LNCAP (cell line): ENCODE measurements around the gene ATXN7L1.

ENCODE experiments used
- CTCF ChIP-seq: fragments of 450-650 bp; IDR thresholded peaks from 2 replicates; pipeline ENCODE4 v1.5.1; 2017; ENCODE audit warnings: mild to moderate bottlenecking

Gene ATXN7L1

DNA sequence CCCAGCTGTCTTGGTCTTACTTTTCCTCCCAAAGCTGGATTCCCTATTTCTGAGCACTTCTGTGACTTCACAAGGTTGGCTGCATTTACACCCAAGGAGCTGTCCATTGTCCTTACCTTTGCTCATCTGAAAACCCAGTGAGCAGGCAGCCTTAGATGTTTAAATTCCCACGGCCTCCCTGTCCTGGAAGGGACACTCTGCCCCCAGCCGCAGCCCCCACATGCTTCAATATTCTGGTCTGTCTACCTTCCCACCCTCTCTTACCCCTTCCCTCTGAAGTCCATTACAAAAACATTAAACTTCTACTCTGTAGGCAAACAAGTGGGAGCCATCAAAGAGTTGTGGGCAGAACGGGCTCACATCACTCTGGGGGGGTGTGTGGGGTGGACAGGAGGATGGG lies 221.3 kb downstream of the ATXN7L1 start:
- no peak for TF ChIP-seq CTCF

GRCh38 chr7:105654095-105654686 lies 222.2 kb downstream of the ATXN7L1 start:
- no peak for TF ChIP-seq CTCF

DNA sequence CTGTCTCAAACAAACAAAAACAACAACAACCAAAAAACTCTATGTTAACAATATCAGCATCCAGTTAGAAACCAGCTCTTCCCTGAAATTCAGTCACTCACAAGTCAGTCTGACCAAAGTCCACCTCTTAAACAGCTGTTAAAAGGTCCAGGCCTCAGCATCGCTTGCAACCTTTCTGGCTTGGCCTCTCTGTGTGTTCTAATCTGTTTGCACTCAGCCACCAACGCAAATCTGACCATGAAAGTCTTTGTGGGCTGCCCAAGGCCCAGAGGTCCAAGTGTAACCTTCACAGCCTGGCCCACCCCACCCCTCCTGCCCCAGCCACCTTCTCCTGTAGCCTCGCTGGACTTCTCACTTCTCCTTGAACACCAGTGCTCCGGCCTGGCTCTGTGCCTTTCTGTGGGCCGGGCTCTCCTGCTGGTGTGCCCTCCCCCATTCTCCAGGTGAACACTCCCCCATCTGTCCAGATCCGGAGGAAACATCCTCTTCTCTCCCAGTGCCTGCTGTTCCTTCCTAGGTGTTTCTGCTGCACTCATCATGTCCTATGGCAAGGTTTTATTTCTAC lies 222.9 kb downstream of the ATXN7L1 start:
- TF ChIP-seq CTCF = no peak

GRCh38 chr7:105652359-105652993 lies 223.9 kb downstream of the ATXN7L1 start:
- TF ChIP-seq CTCF = peak; percentile 92

DNA sequence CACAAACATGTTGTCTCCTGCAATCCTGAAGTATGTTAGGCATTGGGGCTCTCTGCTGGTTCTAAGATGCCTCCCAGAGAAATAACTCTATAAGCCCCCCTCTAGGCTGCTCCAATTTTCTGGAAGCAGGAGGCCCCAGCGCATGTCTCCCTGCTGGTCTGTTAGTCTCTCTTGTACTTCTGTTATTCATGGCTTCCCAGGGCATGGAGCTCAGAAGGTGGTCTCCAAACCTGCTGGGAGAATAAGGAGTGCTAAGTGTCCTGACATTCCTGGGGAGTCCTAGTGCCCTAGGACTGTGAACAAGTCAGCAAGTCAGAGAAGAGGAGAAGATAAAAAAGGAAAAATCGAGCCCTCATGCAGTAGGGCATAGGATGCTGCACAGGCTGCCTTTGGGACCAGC lies 224.6 kb downstream of the ATXN7L1 start:
- no peak for TF ChIP-seq CTCF

DNA sequence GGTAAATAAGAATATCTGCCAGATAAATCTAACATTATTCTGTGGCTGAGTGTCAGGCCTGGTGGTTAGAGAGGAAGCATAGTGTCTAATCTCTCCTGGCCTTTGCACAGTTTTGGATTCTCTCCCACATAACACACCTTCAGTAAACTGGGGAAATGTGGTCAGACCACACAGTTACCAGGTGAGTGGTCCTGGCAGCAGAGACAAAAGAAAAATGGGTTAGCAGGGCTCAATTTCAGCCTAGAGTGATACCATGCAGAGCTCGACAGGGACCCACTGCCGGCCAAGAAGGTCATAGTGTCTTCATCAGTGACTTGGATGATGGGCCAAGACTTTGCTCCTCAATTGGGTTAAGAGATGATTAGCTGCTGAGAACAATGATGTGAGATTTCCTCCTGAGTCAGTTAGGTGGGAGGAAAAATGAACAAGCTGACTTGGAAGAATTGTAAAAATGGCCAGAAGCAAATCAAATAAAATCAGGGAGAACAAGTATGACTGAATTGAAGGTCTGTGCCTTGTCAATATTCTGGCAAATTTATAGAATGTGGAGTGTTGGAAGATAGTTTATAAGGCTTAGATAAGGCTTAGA lies 225.9 kb downstream of the ATXN7L1 start:
- TF ChIP-seq CTCF = no peak

DNA sequence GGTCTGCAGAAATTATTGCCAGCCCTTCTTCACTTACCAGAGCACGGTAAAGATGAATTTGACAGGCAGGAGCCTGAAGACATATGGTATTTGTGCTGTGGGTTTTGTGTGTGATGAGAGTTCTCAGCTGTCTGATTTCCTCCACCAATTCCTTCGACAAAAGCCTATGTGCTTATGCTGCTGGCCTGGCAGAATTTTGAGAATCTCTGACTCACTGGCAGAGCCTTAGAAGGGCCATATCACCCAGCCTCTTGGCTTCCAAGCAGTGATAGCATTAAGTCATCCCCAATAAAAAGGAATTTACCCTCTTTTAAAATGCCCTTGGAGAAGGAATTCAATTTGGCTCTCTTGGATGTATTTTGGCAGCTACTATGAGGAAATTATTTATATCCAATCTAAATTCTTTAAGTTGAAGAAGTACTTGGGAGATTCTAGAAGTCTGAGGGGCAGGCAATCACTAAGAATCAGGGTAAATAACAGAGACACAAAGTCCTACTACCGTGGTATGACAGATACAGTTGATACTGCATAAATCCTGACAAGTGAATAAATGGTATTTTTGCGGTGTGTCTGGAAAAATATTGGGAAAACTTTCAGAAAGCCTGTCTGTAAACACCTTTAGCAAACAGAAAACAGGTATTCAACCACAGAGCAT lies 226.5 kb downstream of the ATXN7L1 start:
- no peak for TF ChIP-seq CTCF
